Measurements from ENCODE around the gene CLEC3B.

Gene CLEC3B

DNA sequence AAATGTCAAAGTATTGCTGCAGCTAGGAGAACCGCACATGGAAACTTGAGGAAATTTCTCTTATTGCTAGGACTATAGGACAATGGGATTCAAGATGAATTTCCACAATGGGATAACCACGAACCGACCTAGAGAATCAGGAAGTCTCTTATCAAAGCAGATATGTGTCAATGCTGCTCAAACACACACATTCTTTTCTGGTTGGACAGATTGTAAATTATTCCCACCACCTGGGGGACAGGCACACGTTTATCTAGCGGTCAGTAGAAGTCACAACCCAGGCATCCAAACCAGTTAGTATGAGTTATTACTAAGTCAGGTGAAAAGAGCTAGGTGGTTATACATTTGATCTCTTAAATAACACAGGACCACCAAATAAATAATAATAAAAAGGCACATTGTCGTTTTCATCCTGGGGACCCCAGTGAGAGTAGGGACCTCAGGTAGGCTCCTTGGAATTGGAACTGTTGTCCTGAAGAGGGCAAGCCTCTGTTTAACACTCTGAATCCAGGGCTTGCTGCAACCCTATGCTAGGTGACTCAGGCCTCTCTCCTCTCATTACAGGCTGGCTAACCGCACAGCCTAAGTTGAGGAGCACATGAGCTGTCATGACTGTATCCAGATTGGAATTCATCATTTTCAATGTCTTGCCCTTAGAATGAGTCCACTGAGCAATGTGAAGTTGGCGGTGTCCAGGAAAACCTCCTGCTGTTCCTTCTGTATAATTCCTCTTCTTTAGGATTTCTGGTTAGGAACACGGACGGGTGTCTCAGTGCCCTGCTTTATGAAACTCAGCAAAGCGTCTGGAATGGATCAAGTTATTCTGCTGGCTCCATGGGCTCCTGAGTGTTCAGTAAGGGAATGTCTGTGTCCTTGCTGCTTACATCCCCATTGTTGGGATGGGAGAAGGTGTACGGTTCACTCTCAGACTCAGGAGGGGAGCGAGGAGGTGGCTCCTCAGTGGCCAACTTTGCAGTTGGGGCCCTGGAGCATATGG is 59.0 kb downstream of the CLEC3B start:
- TF ChIP-seq, protein P1, sequence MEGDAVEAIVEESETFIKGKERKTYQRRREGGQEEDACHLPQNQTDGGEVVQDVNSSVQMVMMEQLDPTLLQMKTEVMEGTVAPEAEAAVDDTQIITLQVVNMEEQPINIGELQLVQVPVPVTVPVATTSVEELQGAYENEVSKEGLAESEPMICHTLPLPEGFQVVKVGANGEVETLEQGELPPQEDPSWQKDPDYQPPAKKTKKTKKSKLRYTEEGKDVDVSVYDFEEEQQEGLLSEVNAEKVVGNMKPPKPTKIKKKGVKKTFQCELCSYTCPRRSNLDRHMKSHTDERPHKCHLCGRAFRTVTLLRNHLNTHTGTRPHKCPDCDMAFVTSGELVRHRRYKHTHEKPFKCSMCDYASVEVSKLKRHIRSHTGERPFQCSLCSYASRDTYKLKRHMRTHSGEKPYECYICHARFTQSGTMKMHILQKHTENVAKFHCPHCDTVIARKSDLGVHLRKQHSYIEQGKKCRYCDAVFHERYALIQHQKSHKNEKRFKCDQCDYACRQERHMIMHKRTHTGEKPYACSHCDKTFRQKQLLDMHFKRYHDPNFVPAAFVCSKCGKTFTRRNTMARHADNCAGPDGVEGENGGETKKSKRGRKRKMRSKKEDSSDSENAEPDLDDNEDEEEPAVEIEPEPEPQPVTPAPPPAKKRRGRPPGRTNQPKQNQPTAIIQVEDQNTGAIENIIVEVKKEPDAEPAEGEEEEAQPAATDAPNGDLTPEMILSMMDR (conservative IDR thresholded peaks at IDR 0.05), result no peak
- no peak for TF ChIP-seq ZFX (IDR thresholded peaks at IDR 0.05)
- H3K27ac ChIP-seq, result no peak overlapping the region

Data from C4-2B (cell line).